Keratinocyte (primary cell): Measurements from ENCODE around the gene ADAMTS13. TPM values are rescaled to one million over a fixed set of nuclear protein-coding genes. Genes with fewer than 3 reads are reported as not detected.

Experiments
- DNase-seq: peaks from one replicate; pipeline ENCODE4 v3.0.0-alpha.2; 2011; ENCODE audit warnings: low read depth, missing footprints, low spot score
- FAIRE-seq: peaks from 2 replicates; lab custom pipeline; 2011; peaks lifted over from hg19 to GRCh38; lab: Jason Lieb, UNC
- H2AFZ ChIP-seq: 2 replicates; pipeline ENCODE4 v1.6.0; 2012; ENCODE audit warnings: low read length, control low read depth, inconsistent platforms; ENCODE audit not compliant: control insufficient read depth
- H3K27ac ChIP-seq: 2 replicates; pipeline ENCODE4 v1.5.1; 2011; ENCODE audit warnings: low read length; ENCODE audit not compliant: control insufficient read depth, insufficient read depth
- H3K27me3 ChIP-seq: 3 replicates; pipeline ENCODE4 v1.6.0; 2011; ENCODE audit warnings: low read length; ENCODE audit not compliant: control insufficient read depth, insufficient read depth; ENCODE audit errors: extremely low read depth
- H3K36me3 ChIP-seq, 2 experiments: 2 replicates in 1 of 2; 3 replicates in 1 of 2; pipeline ENCODE4 v1.5.1; 2011; ENCODE audit warnings: low read length in 2 of 2, mild to moderate bottlenecking in 1 of 2; ENCODE audit not compliant: control insufficient read depth in 2 of 2, insufficient read depth in 2 of 2; ENCODE audit errors: extremely low read depth in 1 of 2
- H3K4me1 ChIP-seq: 3 replicates; pipeline ENCODE4 v1.5.1; 2011; ENCODE audit warnings: low read length; ENCODE audit not compliant: control insufficient read depth, insufficient read depth; ENCODE audit errors: extremely low read depth
- H3K4me2 ChIP-seq: 3 replicates; pipeline ENCODE4 v1.6.0; 2011; ENCODE audit warnings: low read depth, low read length; ENCODE audit not compliant: control insufficient read depth, insufficient read depth; ENCODE audit errors: extremely low read depth
- H3K4me3 ChIP-seq, 3 experiments: fragments of 200-600 bp in 1 of 3; sonication (generic) in 1 of 3; 2 replicates in 2 of 3; 3 replicates in 1 of 3; pipeline ENCODE4 v1.5.1; 2011 to 2016; ENCODE audit warnings: low read length in 3 of 3, mild to moderate bottlenecking in 3 of 3, control low read depth in 2 of 3, inconsistent platforms in 1 of 3, low read depth in 1 of 3, mixed read lengths in 1 of 3, mixed run types in 1 of 3, moderate library complexity in 1 of 3; ENCODE audit not compliant: control insufficient read depth in 2 of 3, insufficient read depth in 2 of 3; ENCODE audit errors: extremely low read depth in 1 of 3
- H3K79me2 ChIP-seq: 2 replicates; pipeline ENCODE4 v1.6.0; 2012; ENCODE audit warnings: low read length; ENCODE audit not compliant: control insufficient read depth, insufficient read depth
- H3K9ac ChIP-seq: 3 replicates; pipeline ENCODE4 v1.6.0; 2011; ENCODE audit warnings: low read length; ENCODE audit not compliant: control insufficient read depth, insufficient read depth; ENCODE audit errors: extremely low read depth
- H3K9me1 ChIP-seq: 3 replicates; pipeline ENCODE4 v1.6.0; 2011; ENCODE audit warnings: low read length; ENCODE audit not compliant: control insufficient read depth, insufficient read depth; ENCODE audit errors: extremely low read depth
- H3K9me3 ChIP-seq: 2 replicates; pipeline ENCODE4 v1.5.1; 2012; ENCODE audit warnings: low read depth, low read length; ENCODE audit not compliant: control insufficient read depth
- H4K20me1 ChIP-seq: 3 replicates; pipeline ENCODE4 v1.6.0; 2011; ENCODE audit warnings: low read length; ENCODE audit not compliant: control insufficient read depth, insufficient read depth; ENCODE audit errors: extremely low read depth
- CTCF ChIP-seq, 3 experiments: IDR thresholded peaks in 1 of 3; conservative IDR thresholded peaks in 1 of 3; optimal IDR thresholded peaks in 1 of 3; 2 replicates in 2 of 3; 3 replicates in 1 of 3; pipeline versions ENCODE3 to v1.5.1; 2011; ENCODE audit warnings: low read length in 3 of 3, mild to moderate bottlenecking in 3 of 3, moderate library complexity in 2 of 3, control low read depth in 1 of 3, inconsistent platforms in 1 of 3; ENCODE audit not compliant: insufficient read depth in 2 of 3; ENCODE audit errors: extremely low read depth in 1 of 3
- EZH2 ChIP-seq: IDR thresholded peaks from one replicate; pipeline ENCODE4 v1.6.1; 2012; ENCODE audit warnings: inconsistent platforms, mild to moderate bottlenecking, low read length, moderate library complexity
- dilution Hi-C: fragments of 300-500 bp; cut with MboI; formaldehyde crosslinking; loops from one replicate; pipeline ENCODE4 v1.7.0; 2020; ENCODE audit warnings: low sequenced_read_pairs; ENCODE audit not compliant: extremely low pct_ligation_motif_present
- polyA plus RNA-seq, 5 experiments: library from polyadenylated mRNA; depleted of rRNA in 3 of 5; stranded (reverse) in 3 of 5; stranded (forward) in 1 of 5; unstranded in 1 of 5; fragments of >200 nt; gene quantifications; 1 replicate in 1 of 5; 2 replicates in 3 of 5; 3 replicates in 1 of 5; pipeline versions ENCODE4 v1.2.1 to v1.2.3, GENCODE V29; 2011 to 2012; ENCODE audit warnings: missing spikeins in 2 of 5, low read depth in 1 of 5, low replicate concordance in 1 of 5

ADAMTS13 gene
- polyA plus RNA-seq, 1 donor (not counting 4 experiments of a cell fraction or from before 2014, with no cell fraction given) = 1.1 TPM

GRCh38 chr9:133384736-133385321 lies 37.3 kb upstream of the ADAMTS13 start:
- no peak overlapping the region for H2AFZ ChIP-seq
- dilution Hi-C loops = no loop called here
- H4K20me1 ChIP-seq = no peaks in the 10 kb centered on the region
- no peak overlapping the region for H3K9ac ChIP-seq
- FAIRE-seq (no peak), DNase-seq (no peak)
- no peak overlapping the region for H3K27ac ChIP-seq
- no peaks in the 10 kb centered on the region for H3K79me2 ChIP-seq
- H3K4me3 ChIP-seq = no peak overlapping the region
- H3K4me2 ChIP-seq = no peak overlapping the region
- TF ChIP-seq CTCF (optimal IDR thresholded peaks at IDR 0.05 in 1 of 3, IDR thresholded peaks at IDR 0.05 in 1 of 3, conservative IDR thresholded peaks at IDR 0.05 in 1 of 3; ENCODE audit: extremely low read depth in 1 of 3, insufficient read depth in 2 of 3, low read length in 3 of 3) (no peak), EZH2 (no peak)
- H3K27me3 ChIP-seq = no peaks in the 10 kb centered on the region
- H3K9me1 ChIP-seq = no peaks in the 10 kb centered on the region
- no peaks in the 10 kb centered on the region for H3K9me3 ChIP-seq
- H3K36me3 ChIP-seq = no peaks in the 10 kb centered on the region
- H3K4me1 ChIP-seq = peaks cover 9% of the 10 kb centered on the region

- Histone ChIP-seq H4K20me1 (no peaks in the 10 kb centered on the region), H3K27me3 (no peaks in the 10 kb centered on the region), H3K27ac (no peak overlapping the region), H3K4me2 (no peak overlapping the region), H3K9me1 (no peaks in the 10 kb centered on the region), H3K9ac (no peak overlapping the region), H3K4me3 (no peak overlapping the region), H2AFZ (no peak overlapping the region), H3K4me1 (peaks cover 9% of the 10 kb centered on the region), H3K36me3 (no peaks in the 10 kb centered on the region), H3K9me3 (no peaks in the 10 kb centered on the region), H3K79me2 (no peaks in the 10 kb centered on the region)
- DNase-seq (no peak), FAIRE-seq (no peak)
- TF ChIP-seq EZH2 = no peak
- no peak for TF ChIP-seq CTCF (optimal IDR thresholded peaks at IDR 0.05 in 1 of 3, IDR thresholded peaks at IDR 0.05 in 1 of 3, conservative IDR thresholded peaks at IDR 0.05 in 1 of 3; ENCODE audit: extremely low read depth in 1 of 3, insufficient read depth in 2 of 3, low read length in 3 of 3)
- dilution Hi-C loops = no loop called here
Measured at GRCh38 chr9:133385452-133385851, 36.7 kb upstream of the ADAMTS13 start.
